LNCAP (cell line): Measurements from ENCODE around the gene ZSCAN9.

Experiments used
- TF ChIP-seq, protein P1 (sequence below): fragments of 450-650 bp; IDR thresholded peaks from 2 replicates; pipeline ENCODE4 v1.5.1; 2017; ENCODE audit warnings: mild to moderate bottlenecking

ZSCAN9 gene

DNA sequence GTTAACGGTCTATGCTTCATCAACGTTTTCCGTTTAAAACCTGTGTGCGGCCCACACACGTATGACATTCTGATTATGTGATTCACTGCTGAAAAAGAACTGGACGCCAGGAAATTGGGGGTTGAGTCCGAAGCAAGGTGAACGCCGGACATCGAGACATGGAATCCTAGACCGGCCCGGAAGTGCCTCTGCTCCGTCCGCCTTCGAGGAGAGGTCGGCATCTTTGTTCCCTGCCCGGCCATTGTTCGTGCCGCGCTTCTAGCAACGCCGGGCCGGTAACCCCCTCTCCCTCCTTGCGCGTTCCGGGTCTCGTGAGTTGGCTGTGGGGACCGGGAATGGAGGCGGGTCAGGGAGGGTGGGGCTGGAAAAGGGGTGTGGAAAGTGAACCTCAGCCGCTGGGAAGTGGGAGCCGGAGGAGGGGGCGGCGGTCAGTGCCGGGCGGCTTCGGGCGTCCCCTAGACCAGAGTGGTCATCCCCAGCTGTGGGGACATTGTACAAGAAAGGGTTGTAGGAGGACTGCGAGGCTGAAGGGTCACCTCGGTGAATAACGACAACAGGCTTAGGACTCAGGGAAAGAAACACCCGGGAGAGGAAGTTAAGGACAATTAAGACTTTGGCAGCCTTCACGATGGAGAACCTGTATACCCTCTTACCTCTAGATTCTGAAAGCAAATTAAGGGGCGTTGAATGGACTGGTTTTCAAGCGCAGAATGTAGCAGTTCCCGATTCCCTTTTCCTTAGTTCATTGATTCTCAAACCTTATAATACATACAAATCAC, at the start of gene ZSCAN9:
Gene ZSCAN9, plus strand, starts transcription at position 220 of the 779 bp plus-strand sequence. CDS start 1,810 bp downstream, outside the sequence.
- TF ChIP-seq, protein P1, sequence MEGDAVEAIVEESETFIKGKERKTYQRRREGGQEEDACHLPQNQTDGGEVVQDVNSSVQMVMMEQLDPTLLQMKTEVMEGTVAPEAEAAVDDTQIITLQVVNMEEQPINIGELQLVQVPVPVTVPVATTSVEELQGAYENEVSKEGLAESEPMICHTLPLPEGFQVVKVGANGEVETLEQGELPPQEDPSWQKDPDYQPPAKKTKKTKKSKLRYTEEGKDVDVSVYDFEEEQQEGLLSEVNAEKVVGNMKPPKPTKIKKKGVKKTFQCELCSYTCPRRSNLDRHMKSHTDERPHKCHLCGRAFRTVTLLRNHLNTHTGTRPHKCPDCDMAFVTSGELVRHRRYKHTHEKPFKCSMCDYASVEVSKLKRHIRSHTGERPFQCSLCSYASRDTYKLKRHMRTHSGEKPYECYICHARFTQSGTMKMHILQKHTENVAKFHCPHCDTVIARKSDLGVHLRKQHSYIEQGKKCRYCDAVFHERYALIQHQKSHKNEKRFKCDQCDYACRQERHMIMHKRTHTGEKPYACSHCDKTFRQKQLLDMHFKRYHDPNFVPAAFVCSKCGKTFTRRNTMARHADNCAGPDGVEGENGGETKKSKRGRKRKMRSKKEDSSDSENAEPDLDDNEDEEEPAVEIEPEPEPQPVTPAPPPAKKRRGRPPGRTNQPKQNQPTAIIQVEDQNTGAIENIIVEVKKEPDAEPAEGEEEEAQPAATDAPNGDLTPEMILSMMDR = no peak

DNA sequence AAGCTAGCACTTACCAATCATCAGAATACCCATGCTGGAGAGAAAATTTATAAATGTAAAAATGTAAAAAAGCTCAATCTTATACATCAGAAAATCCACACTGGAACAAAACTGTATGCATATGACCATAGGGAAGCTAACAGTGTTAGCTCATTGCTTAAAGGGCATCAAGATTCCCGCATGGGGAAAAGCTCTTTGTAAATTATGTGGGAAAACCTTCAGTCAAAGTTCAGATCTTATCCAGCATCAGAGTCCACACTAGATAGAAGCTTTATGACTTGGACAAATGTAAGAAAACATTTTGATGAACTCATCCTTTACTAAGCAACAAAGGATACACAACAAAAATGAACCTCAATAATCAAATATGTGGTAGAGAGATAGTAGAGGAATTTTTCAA, 48.7 kb upstream of the ZSCAN9 start:
- TF ChIP-seq, protein P1 = no peak

DNA sequence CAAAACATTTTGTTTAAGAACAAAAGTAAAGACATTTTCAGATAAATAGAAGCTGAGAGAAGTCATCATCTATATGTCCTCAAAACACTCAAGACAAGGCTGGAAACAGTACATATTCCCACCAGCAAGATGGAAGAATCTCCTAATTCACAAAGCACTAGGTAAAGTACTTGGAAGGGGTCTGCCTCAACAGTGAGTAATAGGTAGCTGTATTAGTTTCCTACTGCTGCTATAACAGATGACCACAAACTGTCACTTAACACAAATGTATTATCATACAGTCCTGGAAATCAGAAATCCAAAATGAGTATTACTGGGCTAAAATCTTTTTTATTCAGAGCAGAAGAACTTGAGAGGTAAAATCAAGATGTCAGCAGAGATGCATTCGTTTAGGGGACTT, 42.8 kb upstream of the ZSCAN9 start:
- TF ChIP-seq, protein P1 = no peak

DNA sequence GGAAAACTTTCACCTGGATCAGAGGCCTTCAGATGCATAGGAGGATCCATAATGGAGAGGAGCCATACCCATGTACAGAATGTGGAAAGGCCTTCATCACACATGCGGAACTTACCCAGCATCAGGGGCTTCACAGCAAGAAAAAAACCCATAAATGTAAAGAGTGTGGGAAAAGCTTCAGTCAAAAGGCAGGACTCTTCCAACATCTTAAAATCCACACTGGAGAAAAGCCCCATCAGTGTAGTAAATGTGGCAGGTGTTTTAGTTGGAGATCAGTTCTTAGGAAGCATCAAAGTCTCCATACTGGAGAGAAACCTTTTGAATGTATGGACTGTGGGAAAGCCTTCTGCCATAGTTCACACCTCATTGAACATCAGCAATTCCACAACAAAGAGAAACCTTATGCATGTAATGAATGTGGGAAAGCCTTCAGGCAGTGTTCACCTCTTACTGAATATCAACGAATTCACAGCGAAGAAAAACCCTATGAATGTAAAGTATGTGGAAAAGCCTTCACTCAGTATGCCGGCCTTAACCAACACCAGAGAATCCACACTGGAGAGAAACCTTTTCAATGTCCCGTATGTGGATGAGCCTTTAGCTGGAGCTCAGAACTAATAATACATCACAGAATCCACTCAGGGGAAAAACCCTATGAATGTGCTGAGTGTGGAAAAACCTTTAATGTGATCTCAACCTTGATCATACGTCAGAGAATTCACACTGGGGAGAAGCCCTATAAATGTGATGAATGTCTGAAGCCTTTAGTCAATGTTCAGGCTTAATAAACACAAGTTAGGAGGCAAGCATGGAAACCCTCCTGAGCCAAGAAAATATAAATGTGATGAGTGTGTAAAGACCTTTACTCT, 36.7 kb upstream of the ZSCAN9 start:
- TF ChIP-seq, protein P1 = no peak

DNA sequence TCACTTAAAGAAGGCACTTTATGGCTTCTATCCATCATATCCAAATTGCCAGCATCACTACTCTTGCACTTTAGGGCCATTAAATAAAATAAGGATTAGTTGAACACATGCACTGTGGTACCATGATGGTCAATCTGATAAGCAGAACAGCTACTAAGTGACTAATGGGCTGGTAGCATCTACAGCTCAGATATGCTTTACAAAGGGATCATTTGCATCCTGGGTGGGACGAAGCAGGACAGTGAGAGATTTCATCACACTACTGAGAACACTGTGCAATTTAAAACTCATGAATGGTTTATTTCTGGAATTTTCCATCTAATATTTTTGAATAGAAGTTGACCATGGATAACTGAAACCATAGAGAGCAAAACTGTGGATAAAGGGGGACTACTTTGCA, 25.1 kb upstream of the ZSCAN9 start:
- TF ChIP-seq, protein P1 = no peak

DNA sequence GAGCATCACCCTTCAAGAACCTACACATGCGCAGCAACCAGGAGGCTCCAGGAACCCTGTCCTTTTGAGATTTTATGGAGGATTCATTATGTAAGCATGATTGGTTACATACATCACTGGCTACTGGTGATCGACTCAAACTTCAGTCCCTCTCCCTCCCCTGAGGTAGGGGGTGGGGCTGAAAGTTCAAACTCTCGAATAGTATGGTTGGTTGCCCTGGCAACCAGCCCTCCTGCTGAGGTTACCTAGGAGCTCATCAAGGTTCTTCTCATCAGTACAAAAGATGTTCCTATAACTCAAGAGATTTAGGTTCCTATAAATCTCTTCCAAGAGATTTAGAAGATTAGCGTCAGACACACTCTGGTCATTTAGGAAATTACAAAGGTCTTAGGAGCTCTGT, 21.9 kb upstream of the ZSCAN9 start:
- TF ChIP-seq, protein P1 = no peak

DNA sequence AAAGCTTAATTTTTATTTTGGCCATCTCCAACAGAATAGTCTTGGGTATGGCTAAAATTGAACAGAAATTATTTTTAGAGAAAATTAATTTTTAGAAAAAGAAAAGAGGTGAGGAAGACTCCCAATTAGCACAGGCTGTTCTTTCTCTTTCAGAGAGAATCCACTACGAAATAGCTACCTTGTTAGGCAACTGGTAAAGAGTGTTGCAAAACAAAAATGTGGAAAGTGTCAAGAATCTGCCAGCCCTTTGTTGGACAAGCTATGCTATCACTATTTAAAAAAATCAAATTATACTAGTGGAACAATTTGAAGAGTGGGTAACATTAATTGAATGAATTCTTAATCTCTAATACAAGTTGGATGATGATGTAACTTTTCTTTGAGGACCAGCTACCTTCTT, 19.2 kb upstream of the ZSCAN9 start:
- TF ChIP-seq, protein P1 = no peak
